IPS-18a (cell line): Measurements from ENCODE around the gene TAS2R30.
"Not testable (repeated sequence)": the region's sequence is repeated elsewhere in the genome, so short reads cannot be mapped to it uniquely, and the experiment has no call there.

ENCODE experiments used
- H3K27ac ChIP-seq: one replicate; pipeline ENCODE4 v1.5.1; 2013; ENCODE audit warnings: low read length
- H3K27me3 ChIP-seq: one replicate; pipeline ENCODE4 v1.6.1; 2013; ENCODE audit warnings: mild to moderate bottlenecking, low read length; ENCODE audit not compliant: control insufficient read depth, insufficient read depth
- H3K36me3 ChIP-seq: one replicate; pipeline ENCODE4 v1.6.1; 2013; ENCODE audit warnings: low read depth, low read length; ENCODE audit not compliant: control insufficient read depth
- H3K4me1 ChIP-seq: one replicate; pipeline ENCODE4 v1.6.1; 2013; ENCODE audit warnings: low read depth, low read length; ENCODE audit not compliant: control insufficient read depth
- H3K4me3 ChIP-seq: one replicate; pipeline ENCODE4 v1.5.1; 2013; ENCODE audit warnings: low read length
- H3K9ac ChIP-seq: one replicate; pipeline ENCODE4 v1.6.1; 2013; ENCODE audit warnings: mild to moderate bottlenecking, low read length, moderate library complexity
- H3K9me3 ChIP-seq: one replicate; pipeline ENCODE4 v1.6.1; 2013; ENCODE audit warnings: low read depth, low read length; ENCODE audit not compliant: control insufficient read depth

Gene TAS2R30

DNA sequence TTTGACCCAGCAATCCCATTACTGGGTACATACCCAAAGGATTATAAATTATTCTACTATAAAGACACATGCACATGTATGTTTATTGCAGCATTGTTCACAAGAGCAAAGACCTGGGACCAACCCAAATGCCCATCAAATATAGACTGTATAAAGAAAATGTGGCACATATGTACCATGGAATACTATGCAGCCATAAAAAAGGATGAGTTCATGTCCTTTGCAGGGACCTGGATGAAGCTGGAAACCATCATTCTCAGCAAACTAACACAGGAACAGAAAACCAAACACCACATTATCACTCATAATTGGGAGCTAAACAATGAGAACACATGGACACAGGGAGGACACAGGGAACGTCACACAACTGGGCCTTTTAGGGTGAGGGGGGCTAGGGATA, 20.3 kb downstream of the TAS2R30 start:
- not testable (repeated sequence) for H3K36me3 ChIP-seq, H3K27me3 ChIP-seq, H3K9ac ChIP-seq, H3K4me1 ChIP-seq, H3K27ac ChIP-seq, H3K4me3 ChIP-seq, H3K9me3 ChIP-seq

DNA sequence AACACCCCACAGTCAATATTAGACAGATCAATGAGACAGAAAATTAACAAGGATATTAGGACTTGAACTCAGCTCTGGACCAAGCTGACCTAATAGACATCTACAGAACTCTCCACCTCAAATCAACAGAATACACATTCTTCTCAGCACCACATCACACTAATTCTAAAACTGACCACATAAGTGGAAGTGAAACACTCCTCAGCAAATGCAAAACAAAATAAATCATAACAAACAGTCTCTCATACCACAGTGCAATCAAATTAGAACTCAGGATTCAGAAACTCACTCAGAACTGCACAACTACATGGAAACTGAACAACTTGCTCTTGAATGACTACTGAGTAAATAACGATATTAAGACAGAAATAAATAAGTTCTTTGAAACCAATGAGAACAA, 23.2 kb downstream of the TAS2R30 start:
- H3K27ac ChIP-seq, H3K36me3 ChIP-seq, H3K4me1 ChIP-seq, H3K27me3 ChIP-seq, H3K9ac ChIP-seq, H3K4me3 ChIP-seq, H3K9me3 ChIP-seq: not testable (repeated sequence)

DNA sequence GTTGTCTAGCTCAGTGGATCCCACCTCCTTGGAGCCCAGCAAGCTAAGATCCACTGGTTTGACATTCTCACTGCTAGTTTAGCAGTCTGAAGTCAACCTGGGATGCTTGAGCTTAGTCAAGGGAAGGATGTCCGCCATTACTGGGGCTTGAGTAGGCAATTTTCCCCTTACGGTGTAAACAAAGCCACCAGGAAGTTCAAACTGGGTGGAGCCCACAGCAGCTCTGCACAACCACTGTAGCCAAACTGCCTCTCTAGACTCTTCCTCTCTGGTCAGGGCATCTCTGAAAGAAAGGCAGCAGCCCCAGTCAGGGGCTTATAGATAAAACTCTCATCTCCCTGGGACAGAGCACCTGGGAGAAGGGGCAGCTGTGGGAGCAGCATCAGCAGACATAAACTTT, 25.6 kb downstream of the TAS2R30 start:
- no peaks in the 10 kb centered on the region for H3K4me1 ChIP-seq
- no peak overlapping the region for H3K27ac ChIP-seq
- no peak overlapping the region for H3K4me3 ChIP-seq
- H3K36me3 ChIP-seq, result no peaks in the 10 kb centered on the region
- H3K27me3 ChIP-seq, result no peaks in the 10 kb centered on the region
- H3K9me3 ChIP-seq, result no peaks in the 10 kb centered on the region
- H3K9ac ChIP-seq, result no peak overlapping the region

DNA sequence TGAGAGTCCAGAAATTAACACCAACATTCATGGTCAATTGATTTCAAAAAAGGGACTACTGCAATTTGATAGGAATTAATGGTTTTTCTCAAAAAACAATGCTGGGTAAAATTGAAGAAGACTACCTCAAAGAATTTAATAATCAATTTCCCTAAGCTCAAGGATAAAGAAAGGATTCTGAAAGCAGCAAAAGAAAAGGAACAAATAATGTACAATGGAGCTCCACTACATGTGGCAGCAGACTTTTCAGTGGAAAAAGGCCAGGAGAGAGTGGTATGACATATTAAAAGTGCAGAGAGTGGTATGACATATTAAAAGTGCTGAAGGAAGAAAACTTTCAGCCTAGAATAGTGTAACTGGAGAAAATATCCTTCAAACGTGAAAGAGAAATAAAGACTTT, 26.7 kb downstream of the TAS2R30 start:
- Histone ChIP-seq H3K9me3 (no peaks in the 10 kb centered on the region), H3K36me3 (no peaks in the 10 kb centered on the region), H3K27ac (no peak overlapping the region), H3K27me3 (no peaks in the 10 kb centered on the region), H3K4me1 (no peaks in the 10 kb centered on the region), H3K4me3 (no peak overlapping the region), H3K9ac (no peak overlapping the region)

DNA sequence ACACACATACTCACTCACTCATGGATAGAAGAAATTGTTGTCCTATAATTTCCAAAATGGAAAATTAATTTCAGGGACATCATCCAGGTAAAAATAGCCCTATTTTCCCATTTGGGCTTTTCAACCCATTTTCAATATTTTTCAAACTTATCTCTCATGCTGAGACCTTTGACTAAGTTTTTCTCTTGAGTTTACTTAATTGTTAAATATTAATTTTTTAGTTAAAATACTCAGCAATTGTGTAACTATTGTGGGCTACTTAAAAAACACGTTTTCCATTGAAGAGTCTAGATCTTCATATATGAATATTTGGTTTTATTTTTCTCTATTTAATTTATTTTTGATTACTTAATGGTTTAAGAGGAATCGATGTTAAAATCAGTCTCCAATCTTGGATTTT, 28.2 kb downstream of the TAS2R30 start:
- Histone ChIP-seq H3K4me3 (no peak overlapping the region), H3K9ac (no peak overlapping the region), H3K36me3 (no peaks in the 10 kb centered on the region), H3K27ac (no peak overlapping the region), H3K4me1 (no peaks in the 10 kb centered on the region), H3K27me3 (no peaks in the 10 kb centered on the region), H3K9me3 (no peaks in the 10 kb centered on the region)

DNA sequence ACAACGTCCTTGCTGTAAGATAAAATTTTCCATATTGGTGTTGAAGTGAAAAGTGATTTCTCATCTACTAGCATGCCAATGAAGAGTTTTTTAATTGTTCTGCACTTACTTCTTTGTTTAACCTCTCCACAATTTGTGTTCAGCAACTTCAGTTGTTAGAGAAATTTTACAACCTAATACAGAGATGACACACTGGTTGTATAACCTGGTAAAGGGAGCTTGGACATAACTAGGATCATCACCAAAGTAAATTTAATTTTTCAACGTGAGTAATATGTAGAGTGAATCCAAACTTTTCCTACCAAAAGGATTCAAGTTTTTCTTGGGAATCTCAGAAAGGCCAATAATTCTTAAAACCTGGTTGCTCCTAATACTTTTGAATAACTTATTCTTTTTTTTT, 28.9 kb downstream of the TAS2R30 start:
- Histone ChIP-seq H3K4me3 (no peak overlapping the region), H3K27ac (no peak overlapping the region), H3K36me3 (no peaks in the 10 kb centered on the region), H3K9me3 (no peaks in the 10 kb centered on the region), H3K27me3 (no peaks in the 10 kb centered on the region), H3K4me1 (no peaks in the 10 kb centered on the region), H3K9ac (no peak overlapping the region)

DNA sequence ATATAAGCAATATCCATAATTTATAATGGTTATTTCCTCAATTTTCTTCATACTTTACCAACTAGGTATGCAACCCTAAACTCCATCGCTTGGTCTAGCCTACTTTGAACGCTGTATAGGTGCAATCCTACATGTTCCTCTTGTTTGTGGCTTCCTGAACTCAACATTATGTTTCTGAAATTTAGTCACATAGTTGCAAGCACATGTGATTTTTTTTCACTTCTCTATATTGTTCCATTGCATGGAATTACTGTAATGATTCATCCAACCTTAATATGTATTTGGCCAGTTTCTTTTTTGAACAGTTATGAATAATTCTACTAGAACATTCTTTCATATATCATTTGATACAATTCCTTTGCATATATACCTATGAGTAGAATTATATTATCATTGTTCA, 39.5 kb downstream of the TAS2R30 start:
- not testable (repeated sequence) for H3K9ac ChIP-seq, H3K36me3 ChIP-seq, H3K27ac ChIP-seq, H3K4me3 ChIP-seq, H3K9me3 ChIP-seq, H3K4me1 ChIP-seq, H3K27me3 ChIP-seq

DNA sequence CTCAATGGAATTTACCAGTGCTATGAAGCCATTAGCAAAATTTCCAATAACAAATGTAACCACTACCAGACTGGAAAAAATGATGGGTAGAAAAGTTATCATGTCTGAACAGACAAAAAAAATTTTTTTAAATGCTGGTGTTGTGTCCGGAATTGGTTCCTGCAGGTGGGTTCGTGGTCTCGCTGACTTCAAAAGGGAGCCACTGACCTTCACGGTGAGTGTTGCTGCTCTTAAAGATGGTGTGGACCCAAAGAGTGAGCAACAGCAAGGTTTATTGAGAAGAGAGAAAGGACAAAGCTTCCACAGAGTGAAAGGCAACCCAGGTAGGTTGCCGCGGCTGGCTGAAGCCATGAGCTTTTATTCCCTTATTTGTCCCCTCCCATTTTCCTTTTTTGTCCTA, 42.3 kb downstream of the TAS2R30 start, which contains the start of gene TAS2R43:
Gene TAS2R43, minus strand, starts transcription at position 186 of the 400 bp plus-strand sequence. Its CDS starts 84 bp downstream, at position 102.
- H3K27me3 ChIP-seq, result no peaks in the 10 kb centered on the region
- no peak within 1 kb of the TSS for H3K4me3 ChIP-seq
- no peak within 1 kb of the TSS for H3K27ac ChIP-seq
- H3K9ac ChIP-seq, result no peak within 1 kb of the TSS
- H3K9me3 ChIP-seq, result no peaks in the 10 kb centered on the region
- H3K4me1 ChIP-seq, result no peaks in the 10 kb centered on the region
- H3K36me3 ChIP-seq, result no peaks in the 10 kb centered on the region

DNA sequence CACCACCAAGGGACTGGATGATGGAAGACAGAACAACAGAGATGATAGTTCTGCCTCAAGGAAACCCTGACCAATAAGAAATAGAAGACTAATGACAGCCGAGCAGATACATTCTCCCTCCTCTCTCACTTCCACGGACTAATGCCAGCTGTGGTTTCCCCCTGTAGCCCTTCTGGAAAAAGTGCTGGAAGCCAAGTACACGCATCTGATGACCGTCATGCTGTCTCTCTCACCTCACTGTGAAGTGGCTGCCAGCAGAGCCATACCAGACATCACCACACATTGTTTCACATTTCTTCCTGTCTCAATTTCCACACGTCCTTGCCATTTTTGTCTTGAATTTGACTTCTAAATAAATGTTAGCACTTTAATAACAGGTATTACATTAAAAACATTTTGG, 45.2 kb downstream of the TAS2R30 start:
- Histone ChIP-seq H3K27me3 (no peaks in the 10 kb centered on the region), H3K36me3 (no peaks in the 10 kb centered on the region), H3K4me1 (no peaks in the 10 kb centered on the region), H3K4me3 (no peak overlapping the region), H3K27ac (no peak overlapping the region), H3K9ac (no peak overlapping the region), H3K9me3 (no peaks in the 10 kb centered on the region)

DNA sequence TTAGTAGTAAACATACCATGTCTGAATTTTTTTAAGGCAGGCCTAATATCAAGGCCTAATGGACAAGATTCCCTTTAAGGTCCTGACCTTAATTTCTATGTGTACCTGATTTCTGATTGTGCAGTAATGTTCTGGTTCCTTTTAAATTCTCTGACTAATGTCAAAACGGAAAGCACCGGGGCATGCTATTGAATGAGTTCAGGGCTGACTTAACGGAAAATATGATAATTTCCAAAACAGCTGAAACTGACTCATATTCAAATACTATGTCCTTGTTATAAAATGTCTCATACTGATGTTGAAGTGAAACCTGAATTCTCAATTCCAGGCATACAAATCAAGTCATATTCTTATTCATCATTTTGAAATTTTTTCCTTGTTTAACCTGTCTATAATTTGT, 49.0 kb downstream of the TAS2R30 start:
- Histone ChIP-seq H3K9me3 (no peaks in the 10 kb centered on the region), H3K9ac (no peak overlapping the region), H3K27me3 (no peaks in the 10 kb centered on the region), H3K4me3 (no peak overlapping the region), H3K27ac (no peak overlapping the region), H3K36me3 (no peaks in the 10 kb centered on the region), H3K4me1 (no peaks in the 10 kb centered on the region)
